ENCODE data around the gene FOSL1.

DNA sequence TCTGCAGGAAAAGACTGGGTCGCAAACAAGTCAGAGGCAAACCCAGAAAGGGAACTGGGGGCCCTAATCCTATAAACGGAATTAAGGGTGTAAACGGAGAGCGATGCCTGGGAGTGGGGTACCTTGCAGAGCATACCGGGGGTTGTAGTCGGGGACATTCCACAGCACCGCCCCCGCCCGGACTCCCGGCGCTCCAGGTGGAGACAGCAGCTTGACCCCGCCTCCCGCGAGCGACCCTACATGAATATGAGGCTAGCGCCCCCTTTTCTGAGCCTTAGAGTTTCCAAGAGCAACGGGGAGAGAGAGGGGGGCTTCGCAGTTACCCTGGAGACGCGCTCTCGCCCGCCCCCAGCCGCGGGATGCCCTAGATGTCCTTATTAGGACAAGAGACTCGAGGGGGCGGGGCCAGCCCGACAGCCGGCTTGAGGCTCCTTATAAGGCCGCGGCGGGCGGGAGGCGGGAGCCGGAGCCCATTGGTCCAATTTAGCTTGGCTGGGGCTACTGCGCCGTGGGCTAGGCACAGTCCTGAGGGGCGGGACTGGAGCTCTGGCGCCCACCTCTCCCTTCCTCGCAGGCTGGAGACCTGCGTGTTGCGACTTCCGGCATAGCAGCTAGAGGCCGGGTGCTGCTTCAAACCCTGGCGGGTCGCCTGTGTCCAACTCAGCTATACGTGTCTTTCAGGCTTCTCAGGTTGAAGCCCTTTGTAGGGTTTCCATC lies 40.9 kb downstream of the FOSL1 start:
- TF ChIP-seq, protein P1, sequence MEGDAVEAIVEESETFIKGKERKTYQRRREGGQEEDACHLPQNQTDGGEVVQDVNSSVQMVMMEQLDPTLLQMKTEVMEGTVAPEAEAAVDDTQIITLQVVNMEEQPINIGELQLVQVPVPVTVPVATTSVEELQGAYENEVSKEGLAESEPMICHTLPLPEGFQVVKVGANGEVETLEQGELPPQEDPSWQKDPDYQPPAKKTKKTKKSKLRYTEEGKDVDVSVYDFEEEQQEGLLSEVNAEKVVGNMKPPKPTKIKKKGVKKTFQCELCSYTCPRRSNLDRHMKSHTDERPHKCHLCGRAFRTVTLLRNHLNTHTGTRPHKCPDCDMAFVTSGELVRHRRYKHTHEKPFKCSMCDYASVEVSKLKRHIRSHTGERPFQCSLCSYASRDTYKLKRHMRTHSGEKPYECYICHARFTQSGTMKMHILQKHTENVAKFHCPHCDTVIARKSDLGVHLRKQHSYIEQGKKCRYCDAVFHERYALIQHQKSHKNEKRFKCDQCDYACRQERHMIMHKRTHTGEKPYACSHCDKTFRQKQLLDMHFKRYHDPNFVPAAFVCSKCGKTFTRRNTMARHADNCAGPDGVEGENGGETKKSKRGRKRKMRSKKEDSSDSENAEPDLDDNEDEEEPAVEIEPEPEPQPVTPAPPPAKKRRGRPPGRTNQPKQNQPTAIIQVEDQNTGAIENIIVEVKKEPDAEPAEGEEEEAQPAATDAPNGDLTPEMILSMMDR (optimal IDR thresholded peaks at IDR 0.05 in 1 of 3, IDR thresholded peaks at IDR 0.05 in 1 of 3, conservative IDR thresholded peaks at IDR 0.05 in 1 of 3; ENCODE audit: extremely low read depth in 1 of 3, insufficient read depth in 2 of 3, low read length in 3 of 3), result no peak
- TF ChIP-seq EZH2 (IDR thresholded peaks at IDR 0.05; ENCODE audit: low read length), result no peak

Measured in keratinocyte (primary cell).